AG20443 (cell line): ENCODE measurements around the gene RBMS3.
"Not testable (repeated sequence)": the region's sequence is repeated elsewhere in the genome, so short reads cannot be mapped to it uniquely, and the experiment has no call there.

Source experiments
- DNase-seq: peaks from one replicate; pipeline ENCODE4 v3.0.0; 2012; ENCODE audit warnings: low spot score, mixed read lengths

Gene RBMS3

DNA sequence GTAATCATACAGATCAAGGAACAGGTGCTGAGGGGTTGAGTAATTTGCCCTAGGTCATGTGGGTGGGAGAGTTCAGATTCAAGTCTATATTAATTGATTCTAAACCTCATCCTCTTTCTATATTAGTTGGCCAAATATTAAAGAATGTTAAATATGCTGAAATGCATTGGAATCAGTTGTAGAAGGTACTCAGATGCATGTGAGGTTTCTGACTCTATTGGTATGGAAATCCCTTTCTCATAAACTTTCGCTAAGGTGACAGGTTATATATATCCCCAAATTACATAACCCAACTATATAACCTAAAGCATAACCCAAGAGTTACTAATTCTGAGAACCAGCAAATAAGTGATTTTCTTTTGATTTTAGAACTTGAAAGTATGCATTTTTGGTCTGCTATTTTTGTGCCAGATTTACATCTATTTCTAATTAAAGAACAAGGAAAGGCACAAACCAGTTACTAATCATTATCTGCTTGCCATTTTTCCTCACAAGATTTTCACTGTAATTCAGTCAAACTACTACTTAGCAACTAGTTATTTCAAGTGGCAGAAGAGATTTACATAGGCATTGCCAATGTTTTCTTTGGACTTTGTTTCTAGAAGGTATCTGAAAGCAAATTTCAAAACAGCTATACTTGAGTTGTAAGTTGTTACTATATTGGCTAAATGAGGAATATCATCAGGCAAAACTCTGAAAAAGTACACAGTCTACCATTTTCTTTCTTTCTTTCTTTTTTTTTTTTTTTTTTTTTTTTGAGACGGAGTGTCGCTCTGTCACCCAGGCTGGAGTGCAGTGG is 201.3 kb downstream of the RBMS3 start:
- DNase-seq: no peak

DNA sequence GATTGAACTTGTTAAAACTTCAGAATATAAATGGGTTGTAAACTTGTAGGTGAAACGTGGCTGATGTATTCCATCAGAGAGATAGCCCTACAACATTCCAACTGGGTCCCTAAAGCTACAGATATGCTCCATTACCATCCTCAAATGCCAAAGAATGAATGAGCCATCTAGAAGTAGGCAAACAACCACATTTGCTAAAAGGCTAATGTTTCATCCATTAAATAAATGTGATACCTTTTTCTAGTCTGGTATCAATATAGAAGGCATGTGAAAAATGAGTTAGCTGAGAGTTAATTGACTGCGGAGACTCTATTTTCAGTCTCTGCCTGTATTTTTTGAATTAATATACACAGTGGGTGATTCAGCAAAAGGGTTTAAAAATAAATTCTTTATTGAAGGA is 203.8 kb downstream of the RBMS3 start:
- DNase-seq: no peak

DNA sequence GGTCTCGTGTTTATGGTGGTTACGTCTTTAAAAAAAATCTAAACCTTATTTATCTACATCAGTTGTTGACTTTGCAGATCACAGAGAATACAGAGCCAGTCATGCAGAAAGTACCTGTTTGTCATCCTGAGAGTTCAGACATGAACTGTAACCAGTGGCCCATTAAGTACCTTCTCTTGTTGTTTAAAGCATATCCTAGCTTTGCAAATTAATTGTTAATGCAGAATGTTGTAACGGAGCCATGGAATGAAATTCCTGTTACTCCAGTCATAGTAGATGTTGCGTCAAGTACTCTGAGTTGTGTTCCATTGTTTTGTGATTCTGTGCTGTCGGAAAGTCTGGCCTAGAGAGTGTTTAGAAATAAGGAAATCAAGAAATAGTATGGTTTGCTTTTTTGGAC is 205.2 kb downstream of the RBMS3 start:
- peak; percentile 62 for DNase-seq

DNA sequence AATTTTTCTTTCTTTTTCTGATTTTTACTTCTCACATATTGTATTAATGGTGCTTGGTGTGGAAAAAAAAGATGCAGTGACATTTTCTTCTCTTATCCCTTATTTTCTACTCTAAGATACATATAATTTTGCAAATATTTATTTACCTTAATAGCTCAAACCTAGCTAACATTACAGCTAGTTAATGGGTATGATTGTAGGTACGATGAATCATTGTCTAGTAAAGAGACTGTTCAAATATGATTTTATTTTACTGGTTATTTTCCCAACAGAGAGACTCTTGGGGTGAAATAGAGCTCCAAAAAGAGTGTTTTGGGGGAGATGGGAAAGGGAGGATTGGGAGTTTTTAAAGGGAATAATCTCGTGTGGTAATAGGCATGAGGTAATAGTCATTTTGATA is 206.0 kb downstream of the RBMS3 start:
- no peak for DNase-seq

DNA sequence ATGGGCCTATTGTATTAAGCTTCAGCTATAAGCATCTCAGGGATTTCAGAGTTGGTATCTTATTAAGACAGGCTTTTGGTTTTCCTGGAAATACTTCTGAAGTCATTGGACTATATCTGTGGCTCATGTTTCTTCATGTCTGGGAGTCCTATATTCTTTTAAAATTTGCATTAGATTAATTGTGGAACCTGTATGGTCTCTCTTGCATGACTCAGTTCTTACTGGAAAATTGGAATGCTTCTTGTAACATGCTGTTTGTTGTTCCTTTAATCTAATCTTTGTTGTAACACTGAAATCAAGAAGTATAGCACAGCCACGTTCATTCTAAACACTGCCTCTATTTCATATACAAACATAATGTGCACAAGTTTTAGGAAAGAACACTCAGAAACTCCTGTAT is 208.1 kb downstream of the RBMS3 start:
- DNase-seq: no peak

DNA sequence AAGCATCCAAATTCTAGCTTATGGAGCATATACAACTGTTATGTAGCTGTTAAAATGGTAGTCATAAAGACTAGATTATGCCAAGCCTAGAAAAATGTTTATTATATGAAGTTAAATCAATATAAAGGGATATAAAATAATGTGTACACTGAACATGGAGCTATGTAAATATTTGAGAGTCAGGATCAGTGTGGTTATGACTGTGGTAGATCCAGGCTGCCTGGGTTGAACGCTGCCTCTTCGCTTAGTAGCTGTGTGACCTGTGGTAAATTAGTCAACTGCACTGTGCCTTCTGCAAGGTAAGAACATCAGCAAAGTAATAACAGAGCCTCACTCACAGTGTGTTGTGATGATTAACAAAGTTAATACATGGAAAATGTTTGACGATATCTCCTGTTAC is 212.2 kb downstream of the RBMS3 start:
- DNase-seq: no peak

DNA sequence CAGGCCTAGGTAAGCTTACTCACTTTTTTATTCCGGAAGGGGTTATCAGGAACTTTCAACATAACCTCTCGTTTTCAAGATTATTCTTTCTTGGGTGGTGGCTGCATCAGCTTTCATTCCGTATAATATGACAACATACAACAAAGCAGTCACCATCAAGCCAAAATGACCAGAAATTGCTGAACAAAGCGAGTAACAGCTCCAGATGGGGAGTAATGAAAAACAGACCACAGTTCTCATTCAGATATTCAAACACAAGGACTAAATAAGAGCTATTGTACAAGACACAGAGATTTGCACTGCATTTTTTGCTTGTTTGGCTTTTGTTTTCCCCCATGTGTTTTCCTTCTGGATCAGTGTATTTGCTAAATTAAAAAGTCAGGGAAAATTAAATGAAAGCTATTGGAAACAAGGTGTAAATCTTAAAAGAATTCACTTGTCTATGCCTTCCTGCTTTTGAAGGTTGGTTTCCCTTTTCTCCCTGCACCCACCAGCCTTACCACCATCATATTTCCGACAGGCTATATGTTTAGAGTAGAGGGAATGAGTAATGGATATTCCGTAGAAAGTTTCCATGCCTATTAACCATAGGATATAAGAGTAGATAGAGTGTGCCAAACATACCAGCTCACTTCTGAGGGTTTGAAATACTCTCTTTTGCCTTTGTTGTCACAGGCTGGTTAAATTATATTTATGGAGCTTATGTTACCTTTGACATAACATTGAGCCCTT is 213.6 kb downstream of the RBMS3 start:
- DNase-seq: peak; percentile 58

DNA sequence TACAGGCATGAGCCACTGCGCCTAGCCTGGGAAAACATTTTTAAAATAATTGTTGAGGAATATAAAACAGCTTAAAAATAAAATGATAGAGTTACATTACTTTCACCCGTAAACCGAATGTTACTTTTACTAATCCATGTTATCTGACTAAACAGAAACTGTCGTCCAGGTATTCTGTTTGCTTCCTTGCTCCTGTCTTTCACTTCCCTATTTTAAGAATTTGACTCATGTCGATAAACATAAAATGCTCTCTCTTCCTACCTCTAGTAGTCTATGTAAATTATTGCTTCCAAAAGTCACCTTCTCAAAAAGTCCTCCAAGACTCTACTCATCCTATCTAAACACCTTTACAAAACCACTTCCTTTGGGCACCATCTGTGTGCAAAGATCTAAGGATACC is 216.4 kb downstream of the RBMS3 start:
- no peak for DNase-seq

DNA sequence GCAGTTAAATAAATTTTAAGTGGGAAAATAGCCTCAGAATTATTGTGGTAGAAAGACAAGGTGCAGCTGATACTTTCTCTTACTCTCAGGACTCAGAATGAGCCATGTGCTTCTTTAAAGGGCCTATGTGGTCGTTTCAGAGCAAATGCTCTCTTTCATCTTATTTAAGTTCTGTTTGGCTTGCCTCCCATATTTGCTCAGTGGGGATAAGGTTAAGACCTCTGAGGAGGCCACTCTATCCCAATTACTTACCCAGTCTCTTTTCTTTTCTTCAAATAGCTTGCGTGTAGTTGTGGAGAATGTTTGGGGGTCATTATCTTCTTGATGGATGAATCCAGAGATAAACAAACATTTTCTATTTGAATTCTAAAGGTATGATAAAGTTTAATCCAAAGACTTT is 221.9 kb downstream of the RBMS3 start:
- DNase-seq: no peak

DNA sequence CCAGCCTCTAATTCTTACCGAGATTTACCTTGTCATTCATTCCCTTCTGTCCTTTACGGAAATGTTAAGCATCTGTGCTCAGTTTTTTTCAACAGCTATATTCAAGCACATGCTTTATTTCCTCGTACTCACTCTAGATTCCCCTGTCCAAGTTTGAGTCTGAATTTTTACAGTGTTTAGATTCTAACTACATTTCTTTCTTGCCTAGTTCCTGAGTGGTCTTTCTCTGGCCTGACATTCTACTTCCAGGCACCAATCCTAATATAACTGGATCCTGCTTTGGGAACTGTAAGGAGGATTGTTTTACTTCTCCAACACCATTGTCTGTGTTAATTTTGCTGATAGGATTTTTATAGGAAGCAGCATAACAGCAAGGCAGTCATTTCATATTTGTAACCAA is 222.4 kb downstream of the RBMS3 start:
- DNase-seq: no peak

DNA sequence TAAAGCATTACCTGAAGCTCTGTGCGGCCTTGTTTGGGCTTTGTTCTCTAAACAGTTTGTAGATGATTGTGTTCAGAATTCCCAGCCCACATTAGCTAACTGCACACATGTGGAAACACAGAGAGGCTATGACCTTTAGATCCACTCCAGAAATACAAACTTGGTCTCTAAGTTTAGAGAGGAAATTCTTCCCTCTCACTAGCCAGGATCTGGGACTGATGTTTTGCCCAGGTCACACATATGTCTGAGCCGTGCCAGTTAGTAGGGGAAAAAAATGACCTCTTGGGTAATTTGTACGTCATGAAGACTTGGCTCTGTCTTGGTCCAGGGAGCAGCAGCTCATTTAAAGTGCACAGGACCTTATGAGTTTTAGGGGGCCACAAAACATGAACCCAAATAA is 223.1 kb downstream of the RBMS3 start:
- DNase-seq: peak; percentile 14

DNA sequence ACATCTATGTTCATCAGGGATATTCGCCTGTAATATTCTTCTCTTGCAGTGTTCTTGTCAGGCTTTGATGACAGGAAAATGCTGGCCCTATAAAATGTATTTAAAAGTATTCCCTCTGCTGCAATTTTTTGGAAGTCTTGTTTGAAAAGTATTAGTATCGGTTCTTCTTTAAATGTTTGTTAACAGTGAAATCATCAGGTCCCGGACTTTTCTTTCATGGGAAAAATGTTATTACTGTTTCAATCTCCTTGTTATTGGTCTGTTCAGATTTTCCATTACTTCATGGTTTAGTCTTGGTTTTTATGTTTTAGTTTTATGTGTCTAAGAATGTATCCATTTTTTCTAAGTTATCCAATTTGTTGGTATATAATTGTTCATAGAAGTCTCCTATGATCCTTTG is 225.6 kb downstream of the RBMS3 start:
- no peak for DNase-seq

DNA sequence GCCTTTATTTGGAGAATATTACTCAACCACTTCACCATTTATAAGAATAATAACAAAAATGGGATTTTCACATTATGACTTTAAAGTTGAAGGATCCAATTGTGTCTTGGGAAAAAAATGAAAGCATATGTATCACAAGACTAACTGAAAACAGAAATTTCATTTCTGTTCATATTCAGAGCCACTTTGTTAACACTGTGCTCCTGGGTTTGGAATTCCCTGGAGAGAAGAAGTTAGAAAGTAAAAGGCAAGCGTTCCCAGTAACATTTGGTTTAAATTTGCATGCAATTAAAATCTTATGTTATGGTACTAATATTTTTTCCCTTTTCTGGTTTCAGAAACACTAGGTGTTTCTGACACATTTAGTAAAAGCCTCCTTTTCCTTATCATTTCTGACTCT is 230.8 kb downstream of the RBMS3 start:
- DNase-seq: no peak

DNA sequence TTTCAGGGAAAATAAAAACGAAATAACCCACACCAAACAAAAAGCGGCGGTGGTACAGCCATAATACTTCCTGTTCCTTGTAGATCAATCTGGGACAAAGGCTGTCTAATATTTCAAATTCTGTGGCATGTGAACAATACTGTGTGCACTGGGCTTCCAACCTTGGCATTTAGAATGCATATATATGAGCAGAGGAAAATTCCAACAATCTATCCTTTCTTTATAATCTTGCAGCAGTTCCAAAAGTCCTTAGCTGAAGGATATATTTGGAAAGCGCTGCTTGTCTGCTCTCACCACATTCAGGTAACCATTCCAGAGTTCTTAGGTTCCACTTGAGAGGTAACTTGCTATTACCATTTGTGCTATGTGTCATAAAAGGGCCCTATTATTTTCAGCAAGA is 231.8 kb downstream of the RBMS3 start:
- DNase-seq: no peak

DNA sequence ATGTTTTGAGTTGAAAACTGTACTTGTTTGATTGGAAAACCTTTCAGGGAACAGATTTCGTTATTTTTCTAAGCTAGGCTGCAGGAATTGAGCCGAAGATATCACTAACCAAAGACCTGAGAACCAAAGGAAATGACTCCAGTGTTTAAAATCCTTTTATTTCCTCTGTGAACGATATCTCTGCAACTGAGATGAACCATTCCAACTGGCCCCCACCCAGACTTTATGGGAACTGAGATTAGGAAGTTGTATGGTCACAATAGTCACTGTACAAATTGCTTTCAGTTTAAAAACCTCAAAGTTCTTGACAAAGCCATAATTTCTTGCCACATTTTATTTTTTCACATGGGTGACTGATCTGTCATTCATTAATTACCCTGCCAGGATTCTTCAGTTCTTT is 232.4 kb downstream of the RBMS3 start:
- DNase-seq: peak; percentile 11

DNA sequence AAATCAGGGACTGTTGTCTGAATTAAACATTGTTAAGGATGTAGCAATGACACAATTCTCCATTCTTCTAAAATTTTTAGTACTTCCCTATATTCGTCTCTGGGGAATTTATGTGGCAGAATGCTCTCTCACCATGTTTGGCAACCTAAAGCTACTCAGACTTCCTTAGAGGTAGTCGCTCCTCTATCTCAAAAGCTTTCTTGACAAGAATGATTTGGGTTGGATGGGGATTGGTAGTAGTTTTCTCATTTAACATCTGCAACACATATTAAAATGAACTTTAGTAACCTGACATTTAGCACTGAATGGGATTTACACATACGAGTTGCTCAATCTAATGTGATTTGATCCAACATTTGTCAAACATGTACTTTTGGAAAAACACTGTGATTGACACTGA is 233.3 kb downstream of the RBMS3 start:
- DNase-seq: no peak

DNA sequence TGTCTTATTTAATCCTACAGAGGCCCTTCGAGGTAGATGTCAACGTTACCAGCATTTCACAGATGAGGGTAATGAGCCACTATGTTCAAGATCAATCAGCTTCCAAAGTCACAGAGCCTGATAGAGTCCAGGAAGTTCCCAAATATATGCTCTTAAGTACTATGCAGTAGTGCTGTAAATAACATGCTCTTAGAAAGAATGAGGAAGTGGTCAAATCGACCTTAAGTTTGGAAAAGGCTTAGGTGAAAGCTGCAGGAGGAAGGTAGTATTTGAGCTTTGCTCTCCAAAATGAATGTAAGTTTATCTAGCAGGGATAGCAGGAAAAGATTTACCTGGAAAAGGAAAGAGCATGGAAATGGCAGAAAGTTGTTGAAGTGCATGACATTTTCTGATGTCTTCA is 234.0 kb downstream of the RBMS3 start:
- no peak for DNase-seq

DNA sequence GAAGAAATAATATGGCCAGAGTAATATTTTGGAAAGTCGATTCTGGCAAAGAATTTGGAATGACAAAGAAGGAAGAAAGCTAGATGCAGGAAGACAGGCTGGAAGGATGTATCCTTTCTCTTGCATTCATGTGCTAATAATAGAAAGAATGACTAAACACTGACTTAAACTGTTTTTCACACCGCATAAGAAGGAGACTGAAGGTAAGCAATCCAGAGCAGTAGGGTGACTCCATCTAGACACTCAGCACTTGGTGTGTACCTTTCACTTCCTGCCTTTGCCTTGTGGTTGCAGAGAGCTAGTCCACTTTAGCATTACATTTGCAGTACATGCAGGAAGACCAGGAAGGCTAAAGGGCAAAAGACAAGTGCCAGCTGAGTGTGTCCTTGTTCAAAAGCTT is 234.6 kb downstream of the RBMS3 start:
- DNase-seq: no peak

DNA sequence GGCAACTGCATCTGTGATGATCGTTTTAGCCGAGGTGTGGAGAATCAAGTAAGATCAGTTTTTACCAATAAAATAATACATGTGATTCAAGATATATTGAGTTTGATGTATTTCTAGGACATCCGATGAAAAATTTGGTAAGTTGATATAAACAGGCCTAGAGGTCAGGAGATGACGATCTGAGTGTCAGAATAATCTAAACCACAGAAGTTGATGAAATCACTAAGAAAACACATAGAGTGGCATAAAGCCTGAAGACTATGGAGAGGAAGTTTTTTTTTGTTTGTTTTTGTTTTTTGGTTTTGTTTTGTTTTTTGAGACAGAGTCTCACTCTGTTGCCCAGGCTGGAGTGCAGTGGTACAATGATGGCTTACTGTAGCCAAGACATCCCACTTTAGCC is 235.3 kb downstream of the RBMS3 start:
- DNase-seq: no peak

DNA sequence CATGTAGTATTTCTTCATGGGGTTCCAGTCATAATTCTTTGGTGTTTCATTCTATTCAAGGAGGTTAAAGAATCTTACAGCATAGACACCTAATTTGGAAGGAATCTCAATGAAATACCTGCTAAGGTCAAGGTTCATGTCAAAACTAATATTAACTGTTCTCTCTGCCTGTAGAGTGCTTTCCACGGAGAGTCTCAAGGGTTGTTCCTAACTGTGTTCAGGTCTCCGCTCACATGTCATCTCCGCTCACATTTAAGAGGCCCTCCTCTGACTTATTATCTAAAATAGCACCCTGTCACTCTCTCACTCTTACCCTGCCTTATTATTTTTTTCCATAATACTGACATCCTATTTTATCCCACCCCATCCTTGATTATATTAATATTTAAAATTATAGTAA is 239.9 kb downstream of the RBMS3 start:
- DNase-seq: no peak

DNA sequence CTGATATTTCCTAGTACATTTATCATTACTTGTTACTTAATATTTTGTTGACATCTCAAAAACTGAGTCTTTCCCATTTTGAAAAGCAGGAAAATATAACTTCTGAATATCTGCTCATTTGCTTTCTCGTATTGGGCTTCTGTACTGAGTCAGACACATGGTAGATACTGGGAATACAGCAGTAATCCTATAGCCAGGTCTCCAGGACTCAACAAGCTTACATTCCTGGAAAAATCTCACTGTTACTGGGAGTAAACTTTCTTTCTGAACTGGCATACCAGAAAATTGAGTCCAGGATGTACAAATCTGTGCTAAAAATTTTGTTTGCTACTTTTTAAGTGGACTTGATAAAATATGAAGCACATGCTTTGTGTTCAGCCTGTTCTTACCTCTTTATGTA is 240.4 kb downstream of the RBMS3 start:
- DNase-seq: no peak

DNA sequence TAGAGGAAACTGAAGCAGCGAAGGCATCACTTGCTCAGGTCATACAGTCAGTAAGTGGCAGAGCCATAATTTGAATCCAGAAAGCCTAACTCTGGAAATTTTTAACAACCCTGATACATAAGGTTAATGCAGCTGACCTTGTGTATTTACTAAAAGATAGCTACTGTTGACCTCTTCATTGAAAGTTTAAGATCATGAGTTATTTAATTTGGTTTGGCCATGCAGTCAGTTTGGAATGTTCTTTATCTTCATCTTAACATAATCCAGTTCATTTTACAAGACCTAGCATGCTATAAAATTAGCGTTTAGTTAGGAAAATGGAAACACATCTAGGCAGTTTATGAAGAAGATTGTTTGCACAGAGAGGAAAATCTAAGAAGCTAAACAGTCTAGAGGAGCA is 240.9 kb downstream of the RBMS3 start:
- no peak for DNase-seq

DNA sequence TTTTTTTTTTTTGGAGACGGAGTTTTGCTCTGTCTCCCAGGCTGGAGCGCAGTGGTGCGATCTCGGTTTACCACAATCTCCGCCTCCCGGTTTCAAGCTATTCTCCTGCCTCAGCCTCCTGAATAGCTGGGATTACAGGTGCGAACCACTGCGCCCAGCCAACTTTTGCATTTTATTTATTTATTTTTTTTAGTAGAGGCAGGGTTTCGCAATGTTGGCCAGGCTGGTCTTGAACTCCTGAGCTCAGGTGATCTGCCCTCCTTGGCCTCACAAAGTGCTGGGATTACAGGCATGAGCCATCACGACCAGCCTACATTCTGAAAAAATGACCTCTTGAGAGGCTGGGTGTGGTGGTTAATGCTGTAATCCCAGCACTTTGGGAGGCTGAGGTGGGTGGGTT is 243.6 kb downstream of the RBMS3 start:
- not testable (repeated sequence) for DNase-seq
